Measurements from ENCODE around the gene AGAP2. TPM values are rescaled to one million over a fixed set of nuclear protein-coding genes. Genes with fewer than 3 reads are reported as not detected.
A peak's percentile ranks its signal among the peaks of the same experiment; 100 is the strongest.

The AGAP2 gene
- total RNA-seq, 1 experiment from 2014 or later = 0.57 TPM

GRCh38 chr12:57751432-57751787 is 12.9 kb upstream of the AGAP2 start:
- no TSS peak for BruUV-seq (replicated peaks)
- DNase-seq = no peak
- peaks cover 47% of the 10 kb centered on the region for H3K4me1 Mint-ChIP-seq (ENCODE audit: low read depth, unreplicated experiment)
- intact Hi-C loops (cut with micrococcal nuclease; ENCODE audit: unreplicated experiment) = no loop called here
- peaks cover 75% of the 10 kb centered on the region for H3K36me3 Mint-ChIP-seq (ENCODE audit: insufficient read depth, unreplicated experiment)
- peak overlapping the region; percentile 90 for H3K27ac Mint-ChIP-seq (ENCODE audit: unreplicated experiment)
- H3K4me3 Mint-ChIP-seq (ENCODE audit: low read depth, unreplicated experiment) = peak overlapping the region; percentile 99
- TF ChIP-seq CTCF (IDR thresholded peaks at IDR 0.05; ENCODE audit: unreplicated experiment) = no peak
- H3K27me3 Mint-ChIP-seq (ENCODE audit: unreplicated experiment) = no peaks in the 10 kb centered on the region
- no peaks in the 10 kb centered on the region for H3K9me3 Mint-ChIP-seq (ENCODE audit: low read depth, unreplicated experiment)
- CTCF ChIA-PET = no interaction called here

DNA sequence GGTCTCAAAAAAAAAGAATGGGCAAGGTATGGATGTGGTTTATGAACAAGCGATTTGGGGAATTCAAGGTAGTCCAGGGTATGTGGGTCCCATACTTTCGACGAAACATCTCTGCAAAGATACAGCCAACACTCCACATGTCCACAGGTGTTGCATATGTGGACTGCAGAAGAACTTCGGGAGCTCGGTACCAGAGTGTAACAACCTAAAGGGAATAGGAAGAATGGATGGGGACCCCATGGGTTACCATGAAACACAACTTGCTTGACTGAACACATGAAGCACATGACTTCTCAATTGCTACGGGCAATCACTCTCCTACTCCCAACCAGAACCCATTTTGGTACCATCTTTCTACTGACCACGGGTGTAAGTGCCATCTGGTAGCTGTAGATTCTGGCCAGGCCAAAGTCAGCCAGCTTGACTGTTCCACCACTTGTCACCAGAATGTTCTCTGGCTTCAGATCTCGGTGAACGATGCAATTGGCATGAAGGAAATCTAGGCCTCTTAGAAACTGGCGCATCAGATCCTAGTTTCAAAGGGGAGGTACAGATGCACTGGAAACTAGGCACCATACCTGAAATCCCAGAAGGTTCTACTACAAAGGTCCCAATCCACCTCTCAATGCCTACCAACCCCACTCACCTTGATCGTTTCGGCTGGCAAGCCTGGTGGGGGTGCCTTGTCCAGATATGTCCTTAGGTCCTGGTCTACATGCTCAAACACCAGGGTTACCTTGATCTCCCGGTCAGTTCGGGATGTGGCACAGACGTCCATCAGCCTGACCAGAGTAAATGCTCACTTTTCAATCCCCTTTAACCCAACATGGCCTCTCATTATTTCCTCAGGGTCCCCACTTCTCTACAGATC is 12.3 kb upstream of the AGAP2 start:
- peaks cover 48% of the 10 kb centered on the region for H3K4me1 Mint-ChIP-seq (ENCODE audit: low read depth, unreplicated experiment)
- intact Hi-C loops (cut with micrococcal nuclease; ENCODE audit: unreplicated experiment) = no loop called here
- H3K27ac Mint-ChIP-seq (ENCODE audit: unreplicated experiment) = peak overlapping the region; percentile 90
- CTCF ChIA-PET = no interaction called here
- BruUV-seq (replicated peaks) = no TSS peak
- peak overlapping the region; percentile 99 for H3K4me3 Mint-ChIP-seq (ENCODE audit: low read depth, unreplicated experiment)
- peaks cover 75% of the 10 kb centered on the region for H3K36me3 Mint-ChIP-seq (ENCODE audit: insufficient read depth, unreplicated experiment)
- TF ChIP-seq CTCF (IDR thresholded peaks at IDR 0.05; ENCODE audit: unreplicated experiment) = no peak
- H3K27me3 Mint-ChIP-seq (ENCODE audit: unreplicated experiment) = no peaks in the 10 kb centered on the region
- H3K9me3 Mint-ChIP-seq (ENCODE audit: low read depth, unreplicated experiment) = no peaks in the 10 kb centered on the region
- no peak for DNase-seq

GRCh38 chr12:57749061-57749460 is 10.5 kb upstream of the AGAP2 start:
- H3K27ac Mint-ChIP-seq (ENCODE audit: unreplicated experiment) = no peak overlapping the region
- DNase-seq = no peak
- H3K4me3 Mint-ChIP-seq (ENCODE audit: low read depth, unreplicated experiment) = no peak overlapping the region
- no peaks in the 10 kb centered on the region for H3K27me3 Mint-ChIP-seq (ENCODE audit: unreplicated experiment)
- no peak for TF ChIP-seq CTCF (IDR thresholded peaks at IDR 0.05; ENCODE audit: unreplicated experiment)
- H3K4me1 Mint-ChIP-seq (ENCODE audit: low read depth, unreplicated experiment) = peaks cover 57% of the 10 kb centered on the region
- H3K36me3 Mint-ChIP-seq (ENCODE audit: insufficient read depth, unreplicated experiment) = peaks cover 81% of the 10 kb centered on the region
- H3K9me3 Mint-ChIP-seq (ENCODE audit: low read depth, unreplicated experiment) = no peaks in the 10 kb centered on the region
- intact Hi-C loops (cut with micrococcal nuclease; ENCODE audit: unreplicated experiment) = no loop called here
- CTCF ChIA-PET = interaction anchor here (0.7 kb wide), 1 partner anchor 500 kb away, joined by 6 read pairs; no protein-coding TSS in a partner anchor
- BruUV-seq (replicated peaks) = no TSS peak

DNA sequence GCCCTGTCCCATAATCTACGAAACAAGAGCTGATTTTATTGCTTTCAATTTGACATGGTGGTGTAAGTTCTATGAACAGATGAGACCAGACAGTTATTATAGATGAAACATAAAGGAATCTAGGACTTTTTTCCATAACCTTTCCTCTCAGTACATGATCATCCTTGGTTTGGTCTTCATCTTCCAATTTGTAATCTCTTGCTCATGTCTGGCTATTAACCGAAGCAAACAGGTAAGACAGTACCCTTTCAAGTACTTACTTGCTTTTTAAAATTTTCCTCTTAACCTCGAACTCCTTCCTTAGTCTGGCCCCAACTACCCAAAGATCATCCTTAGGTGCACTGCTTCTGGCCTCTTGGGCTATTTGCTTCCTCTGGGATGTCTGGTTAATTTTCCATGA is 7.5 kb upstream of the AGAP2 start:
- CTCF ChIA-PET = no interaction called here
- peaks cover 38% of the 10 kb centered on the region for H3K4me1 Mint-ChIP-seq (ENCODE audit: low read depth, unreplicated experiment)
- H3K4me3 Mint-ChIP-seq (ENCODE audit: low read depth, unreplicated experiment) = peak overlapping the region; percentile 93

More for the DNA sequence above, 7.5 kb upstream of the AGAP2 start:
- no peak for TF ChIP-seq CTCF (IDR thresholded peaks at IDR 0.05; ENCODE audit: unreplicated experiment)
- Mint-ChIP-seq H3K36me3 (ENCODE audit: insufficient read depth, unreplicated experiment) (peaks cover 66% of the 10 kb centered on the region), H3K27ac (ENCODE audit: unreplicated experiment) (peak overlapping the region; percentile 99), H3K27me3 (ENCODE audit: unreplicated experiment) (peaks cover 16% of the 10 kb centered on the region), H3K9me3 (ENCODE audit: low read depth, unreplicated experiment) (no peaks in the 10 kb centered on the region)
- DNase-seq = no peak
- no TSS peak for BruUV-seq (replicated peaks)
- intact Hi-C loops (cut with micrococcal nuclease; ENCODE audit: unreplicated experiment) = no loop called here
